IPS DF 6.9 (cell line): Measurements from ENCODE around the gene TSC22D3.

Experiments used
- DNase-seq: peaks from one replicate; pipeline ENCODE4 v3.0.0-alpha.2; 2013; ENCODE audit warnings: low read depth, low spot score
- H3K27ac ChIP-seq: one replicate; pipeline ENCODE4 v1.5.1; 2013; ENCODE audit warnings: low read length, control low read depth
- H3K27me3 ChIP-seq: 2 replicates; pipeline ENCODE4 v1.6.1; 2013; ENCODE audit warnings: mild to moderate bottlenecking, low read length; ENCODE audit not compliant: control insufficient read depth, insufficient read depth
- H3K36me3 ChIP-seq: 2 replicates; pipeline ENCODE4 v1.6.1; 2013; ENCODE audit warnings: low read length; ENCODE audit not compliant: control insufficient read depth, insufficient read depth
- H3K4me1 ChIP-seq: 2 replicates; pipeline ENCODE4 v1.6.1; 2013; ENCODE audit warnings: low read length; ENCODE audit not compliant: control insufficient read depth, insufficient read depth
- H3K4me3 ChIP-seq: 2 replicates; pipeline ENCODE4 v1.5.1; 2013; ENCODE audit warnings: mild to moderate bottlenecking, low read length
- H3K9me3 ChIP-seq: 2 replicates; pipeline ENCODE4 v1.6.1; 2013; ENCODE audit warnings: low read length, inconsistent platforms; ENCODE audit not compliant: control insufficient read depth, insufficient read depth
- WGBS: extraction: QIAGEN DNeasy Blood & Tissue Kit; methylation state at CpG from one replicate; pipeline ENCODE4 v1.1.7; 2013; ENCODE audit warnings: mixed read lengths, missing lambda C conversion rate; ENCODE audit not compliant: insufficient read length, insufficient coverage; 5-methylcytosine and 5-hydroxymethylcytosine counted together

Gene TSC22D3

GRCh38 chrX:107760304-107761077 is 15.1 kb downstream of the TSC22D3 start:
- no CpG with 5 or more reads among the region's 5 CpGs for WGBS
- H3K27me3 ChIP-seq, result no peaks in the 10 kb centered on the region
- DNase-seq, result no peak
- H3K9me3 ChIP-seq, result no peaks in the 10 kb centered on the region
- H3K36me3 ChIP-seq, result no peaks in the 10 kb centered on the region
- H3K4me3 ChIP-seq, result no peak overlapping the region
- no peaks in the 10 kb centered on the region for H3K4me1 ChIP-seq
- H3K27ac ChIP-seq, result no peak overlapping the region

DNA sequence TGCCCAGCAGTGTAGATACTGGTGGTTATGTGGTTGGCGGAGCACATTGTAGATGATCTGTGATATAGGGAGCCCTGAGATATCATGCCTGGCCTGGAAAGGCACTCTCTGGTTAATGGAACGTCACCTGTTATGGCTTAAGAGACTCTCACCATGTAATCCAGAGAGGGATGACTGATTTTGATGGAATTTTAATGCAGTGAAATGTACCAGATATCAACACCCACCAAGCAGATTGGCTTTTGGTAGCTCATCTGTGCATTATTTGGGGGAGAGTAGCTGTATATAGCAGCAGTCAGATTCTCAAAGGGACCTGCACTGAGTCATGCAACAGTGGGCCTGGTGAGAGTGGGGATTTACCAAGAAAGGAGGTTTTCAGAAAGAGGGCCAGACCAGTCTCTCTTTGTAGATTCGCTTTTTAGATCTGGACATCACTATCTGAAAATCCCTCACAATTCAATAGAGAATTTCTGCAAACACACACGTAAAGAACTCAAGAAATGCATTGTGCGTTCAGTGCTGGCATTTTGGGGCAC is 17.3 kb downstream of the TSC22D3 start:
- H3K27me3 ChIP-seq, result no peaks in the 10 kb centered on the region
- no peaks in the 10 kb centered on the region for H3K36me3 ChIP-seq
- no peak overlapping the region for H3K4me3 ChIP-seq
- no peak overlapping the region for H3K27ac ChIP-seq
- DNase-seq, result no peak
- no peaks in the 10 kb centered on the region for H3K4me1 ChIP-seq
- WGBS, result no CpG with 5 or more reads among the region's 5 CpGs
- no peaks in the 10 kb centered on the region for H3K9me3 ChIP-seq

- H3K36me3 ChIP-seq, result no peaks in the 10 kb centered on the region
- H3K4me3 ChIP-seq, result no peak overlapping the region
- H3K4me1 ChIP-seq, result peaks cover 2% of the 10 kb centered on the region; the same call in 1 of the 2 replicates
- H3K9me3 ChIP-seq, result no peaks in the 10 kb centered on the region
- no CpG with 5 or more reads among the region's 3 CpGs for WGBS
- DNase-seq, result no peak
- H3K27ac ChIP-seq, result no peak overlapping the region
- H3K27me3 ChIP-seq, result no peaks in the 10 kb centered on the region
Observed at GRCh38 chrX:107755721-107756120, 19.9 kb downstream of the TSC22D3 start.

DNA sequence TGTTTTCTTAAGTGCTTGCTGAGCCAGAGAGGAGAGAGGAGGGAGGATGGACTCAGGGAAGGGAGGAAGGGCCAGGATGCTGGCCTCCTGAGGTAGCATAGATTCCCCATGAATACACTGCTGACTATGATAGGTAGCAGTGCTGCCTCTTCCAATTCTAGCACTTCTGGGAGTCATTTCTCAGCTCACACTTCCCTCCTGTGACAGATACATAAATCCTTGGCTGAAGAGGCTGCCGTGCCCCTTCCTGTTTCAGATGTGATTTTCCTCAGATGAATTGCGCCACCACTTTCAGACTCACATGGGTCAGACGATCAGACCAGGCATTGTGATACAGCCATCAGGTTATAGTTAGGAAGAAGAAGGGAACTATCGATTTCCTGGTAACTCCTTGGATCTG is 22.4 kb downstream of the TSC22D3 start:
- Histone ChIP-seq H3K27me3 (no peaks in the 10 kb centered on the region), H3K9me3 (no peaks in the 10 kb centered on the region), H3K36me3 (no peaks in the 10 kb centered on the region), H3K4me1 (peaks cover 2% of the 10 kb centered on the region; the same call in 1 of the 2 replicates), H3K27ac (no peak overlapping the region), H3K4me3 (no peak overlapping the region)
- DNase-seq, result no peak
- WGBS, result no CpG with 5 or more reads among the region's 4 CpGs

DNA sequence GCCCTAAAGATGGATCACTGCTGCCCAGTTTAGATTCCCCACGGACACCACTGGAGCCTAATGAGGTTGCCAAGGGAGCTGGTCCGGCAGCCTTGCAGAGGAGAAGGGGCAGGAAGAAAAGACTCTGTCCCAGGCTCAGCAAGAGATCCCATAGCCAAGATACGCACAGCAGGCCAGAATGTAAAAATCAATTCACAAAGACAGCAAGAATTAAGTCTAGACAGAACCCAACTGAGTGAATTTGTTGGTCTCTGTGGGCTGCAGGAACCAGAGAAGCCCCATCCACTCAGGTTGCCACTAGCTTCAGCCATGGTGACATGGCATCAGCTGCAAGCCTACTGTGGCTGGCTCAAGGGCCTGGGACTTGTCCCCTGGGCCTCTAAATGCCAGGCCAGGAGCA is 22.9 kb downstream of the TSC22D3 start:
- H3K27ac ChIP-seq, result no peak overlapping the region
- peaks cover 2% of the 10 kb centered on the region; the same call in 1 of the 2 replicates for H3K4me1 ChIP-seq
- no peaks in the 10 kb centered on the region for H3K27me3 ChIP-seq
- no peak overlapping the region for H3K4me3 ChIP-seq
- no peak for DNase-seq
- H3K36me3 ChIP-seq, result no peaks in the 10 kb centered on the region
- no CpG with 5 or more reads among the region's 3 CpGs for WGBS
- H3K9me3 ChIP-seq, result no peaks in the 10 kb centered on the region

DNA sequence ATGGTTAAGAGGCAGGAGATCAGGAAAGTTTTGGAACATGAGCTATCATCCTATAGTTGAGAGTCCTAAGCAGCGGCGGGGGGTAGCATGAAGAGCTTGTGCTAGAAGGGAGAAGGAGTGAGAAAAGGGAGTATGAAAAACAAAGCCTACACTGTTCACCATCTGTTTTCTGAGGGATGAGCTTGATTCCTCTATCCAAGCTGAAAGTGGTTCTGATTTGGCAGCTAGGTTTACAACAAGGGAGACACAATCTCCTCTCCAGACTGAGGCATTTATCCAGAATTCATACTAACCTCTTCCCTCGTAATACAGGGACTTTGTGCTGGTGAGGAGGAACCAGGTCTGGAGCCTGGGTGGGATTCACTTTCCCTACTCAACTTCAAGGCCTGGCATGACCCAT is 23.5 kb downstream of the TSC22D3 start:
- no peak overlapping the region for H3K4me3 ChIP-seq
- no peaks in the 10 kb centered on the region for H3K9me3 ChIP-seq
- WGBS, result no CpG with 5 or more reads among the region's 3 CpGs
- H3K27ac ChIP-seq, result no peak overlapping the region
- H3K27me3 ChIP-seq, result no peaks in the 10 kb centered on the region
- no peak for DNase-seq
- H3K4me1 ChIP-seq, result peaks cover 2% of the 10 kb centered on the region; the same call in 1 of the 2 replicates
- no peaks in the 10 kb centered on the region for H3K36me3 ChIP-seq

GRCh38 chrX:107750861-107751445 is 24.6 kb downstream of the TSC22D3 start:
- WGBS, result no CpG with 5 or more reads among the region's 7 CpGs
- H3K27ac ChIP-seq, result no peak overlapping the region

DNA sequence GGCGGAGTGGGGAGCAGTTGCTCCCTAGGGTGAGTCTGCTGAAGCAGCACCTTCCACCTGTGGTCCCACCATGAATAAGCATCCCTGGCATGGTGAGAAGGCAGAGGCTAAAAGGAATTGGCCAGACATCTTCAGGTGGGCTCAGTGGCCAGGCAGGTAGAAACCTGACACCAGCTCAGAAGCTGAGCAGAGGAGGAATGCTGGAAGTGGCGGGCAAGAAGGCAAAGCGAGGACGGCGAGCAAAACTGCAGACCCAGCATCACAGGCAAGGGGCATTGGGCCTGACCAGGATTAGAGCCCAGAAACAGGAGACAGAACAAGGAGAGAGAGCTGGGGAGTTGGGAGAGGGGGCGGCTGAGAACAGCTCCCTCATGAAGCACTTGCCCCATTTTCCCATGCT is 25.3 kb downstream of the TSC22D3 start:
- no CpG with 5 or more reads among the region's 6 CpGs for WGBS

More at GRCh38 chrX:107750861-107751445, 24.6 kb downstream of the TSC22D3 start:
- H3K4me1 ChIP-seq, result peaks cover 2% of the 10 kb centered on the region; the same call in 1 of the 2 replicates
- H3K9me3 ChIP-seq, result no peaks in the 10 kb centered on the region
- no peaks in the 10 kb centered on the region for H3K27me3 ChIP-seq
- DNase-seq, result no peak
- H3K4me3 ChIP-seq, result no peak overlapping the region
- no peaks in the 10 kb centered on the region for H3K36me3 ChIP-seq

GRCh38 chrX:107748506-107748905 is 27.1 kb downstream of the TSC22D3 start:
- no peak overlapping the region for H3K27ac ChIP-seq

More for the DNA sequence above, 25.3 kb downstream of the TSC22D3 start:
- Histone ChIP-seq H3K9me3 (no peaks in the 10 kb centered on the region), H3K27me3 (no peaks in the 10 kb centered on the region), H3K4me1 (peaks cover 2% of the 10 kb centered on the region; the same call in 1 of the 2 replicates), H3K4me3 (no peak overlapping the region), H3K36me3 (no peaks in the 10 kb centered on the region), H3K27ac (no peak overlapping the region)
- no peak for DNase-seq

DNA sequence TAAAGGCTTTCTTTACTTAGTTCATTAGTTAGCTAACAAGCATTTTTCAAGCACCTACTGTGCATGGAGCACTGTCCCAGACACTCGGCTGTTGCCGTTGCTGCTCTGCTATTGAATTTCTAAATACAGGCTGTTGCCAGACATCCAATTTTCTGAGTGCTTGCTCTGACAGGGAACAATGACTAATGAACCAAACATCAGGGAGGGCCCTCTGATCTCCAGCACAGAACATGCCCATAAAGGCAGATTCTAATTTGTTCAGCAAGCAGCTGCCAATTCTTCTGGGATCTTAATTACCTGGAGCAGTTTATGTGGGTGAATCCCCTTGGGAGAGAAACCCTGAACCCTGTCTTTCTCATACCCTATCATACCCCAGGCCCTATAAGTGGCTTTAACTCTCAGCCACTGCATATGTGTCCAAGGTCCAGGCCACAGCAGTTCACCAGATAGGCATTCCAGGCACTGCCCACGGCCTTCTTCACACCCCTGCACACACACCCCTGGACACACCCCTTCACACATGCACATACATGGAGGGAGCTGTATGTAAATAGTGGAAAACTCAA is 27.9 kb downstream of the TSC22D3 start:
- no peak for DNase-seq
- no peak overlapping the region for H3K4me3 ChIP-seq
- WGBS, result no CpG with 5 or more reads among the region's 3 CpGs
- no peaks in the 10 kb centered on the region for H3K36me3 ChIP-seq
- H3K27me3 ChIP-seq, result no peaks in the 10 kb centered on the region
- H3K4me1 ChIP-seq, result peaks cover 2% of the 10 kb centered on the region; the same call in 1 of the 2 replicates
- no peaks in the 10 kb centered on the region for H3K9me3 ChIP-seq
- H3K27ac ChIP-seq, result no peak overlapping the region

More at GRCh38 chrX:107748506-107748905, 27.1 kb downstream of the TSC22D3 start:
- H3K4me1 ChIP-seq, result peaks cover 2% of the 10 kb centered on the region; the same call in 1 of the 2 replicates
- no peaks in the 10 kb centered on the region for H3K36me3 ChIP-seq
- no peak for DNase-seq
- H3K27me3 ChIP-seq, result no peaks in the 10 kb centered on the region
- no peaks in the 10 kb centered on the region for H3K9me3 ChIP-seq
- WGBS, result no CpG with 5 or more reads among the region's 6 CpGs
- H3K4me3 ChIP-seq, result no peak overlapping the region
